Lower leg skin (tissue), 3 donors: ENCODE measurements around the gene ALKBH3.

Experiments used
- CTCF ChIP-seq, 3 donors: fragments of 450-650 bp; IDR thresholded peaks; one replicate each; pipeline ENCODE4 v1.5.1; 2016; ENCODE audit warnings: antibody characterized with exemption in 3 of 3, mild to moderate bottlenecking in 3 of 3, moderate library complexity in 2 of 3
- POLR2A ChIP-seq, 2 donors: fragments of 450-650 bp; IDR thresholded peaks; one replicate each; pipeline ENCODE4 v1.6.1; 2016 to 2017; ENCODE audit warnings: antibody characterized with exemption in 2 of 2, mild to moderate bottlenecking in 1 of 2, moderate library complexity in 1 of 2

GRCh38 chr11:43874738-43875137 lies 5.9 kb upstream of the ALKBH3 start:
- TF ChIP-seq POLR2A (IDR thresholded peaks at IDR 0.05) = no peak
- no peak for TF ChIP-seq CTCF (IDR thresholded peaks at IDR 0.05)
